Stimulated activated CD4-positive, alpha-beta T cell treated with anti-CD3 and anti-CD28 coated beads, Interleukin-2, amount 100 ng/mL, for 4 hours (primary cell): ENCODE results near the gene ZBTB32.
"Not testable (repeated sequence)": the region's sequence is repeated elsewhere in the genome, so short reads cannot be mapped to it uniquely, and the experiment has no call there.

Experiments used
- DNase-seq: peaks from one replicate; pipeline ENCODE4 v3.0.0-alpha.2; 2020; ENCODE audit warnings: low read depth

The ZBTB32 gene

GRCh38 chr19:35704218-35704617 is at the start of gene ZBTB32:
Gene ZBTB32 (plus strand): TSS chr19:35704558. CDS start chr19:35714627, 10,069 bp downstream.
- no peak for DNase-seq

- DNase-seq = not testable (repeated sequence)
Observed at GRCh38 chr19:35654828-35655227, 49.5 kb upstream of the ZBTB32 start.

GRCh38 chr19:35655600-35655999 is 48.8 kb upstream of the ZBTB32 start:
- DNase-seq = no peak

- DNase-seq = no peak
Observed at GRCh38 chr19:35656700-35657099, 47.7 kb upstream of the ZBTB32 start.

- DNase-seq = no peak
Observed at GRCh38 chr19:35657904-35658700, 46.3 kb upstream of the ZBTB32 start.

GRCh38 chr19:35661995-35662340 is 42.4 kb upstream of the ZBTB32 start:
- DNase-seq = no peak

- DNase-seq = no peak
Observed at GRCh38 chr19:35663981-35664380, 40.4 kb upstream of the ZBTB32 start.

GRCh38 chr19:35665157-35665556 is 39.2 kb upstream of the ZBTB32 start:
- DNase-seq = no peak

GRCh38 chr19:35665604-35666003 is 38.8 kb upstream of the ZBTB32 start:
- no peak for DNase-seq

- no peak for DNase-seq
Observed at GRCh38 chr19:35666251-35666913, 38.0 kb upstream of the ZBTB32 start, which contains the start of gene UPK1A. Gene UPK1A (plus strand): TSS chr19:35666517. CDS start chr19:35666813, 296 bp downstream.

GRCh38 chr19:35669566-35669965 is 34.8 kb upstream of the ZBTB32 start:
- no peak for DNase-seq

GRCh38 chr19:35669974-35670373 is 34.4 kb upstream of the ZBTB32 start:
- no peak for DNase-seq

GRCh38 chr19:35670686-35671085 is 33.7 kb upstream of the ZBTB32 start:
- DNase-seq = no peak

- no peak for DNase-seq
Observed at GRCh38 chr19:35671818-35672217, 32.5 kb upstream of the ZBTB32 start.

GRCh38 chr19:35673121-35673804 is 31.1 kb upstream of the ZBTB32 start:
- DNase-seq = no peak

GRCh38 chr19:35675589-35676140 is 28.7 kb upstream of the ZBTB32 start:
- DNase-seq = no peak

- no peak for DNase-seq
Observed at GRCh38 chr19:35689836-35690235, 14.5 kb upstream of the ZBTB32 start.

GRCh38 chr19:35691106-35691505 is 13.3 kb upstream of the ZBTB32 start:
- DNase-seq = not testable (repeated sequence)

- DNase-seq = no peak
Observed at GRCh38 chr19:35692010-35692409, 12.3 kb upstream of the ZBTB32 start.

- DNase-seq = no peak
Observed at GRCh38 chr19:35693422-35693821, 10.9 kb upstream of the ZBTB32 start.

GRCh38 chr19:35693835-35694599 is 10.3 kb upstream of the ZBTB32 start:
- DNase-seq = peak; percentile 85

- DNase-seq = no peak
Observed at GRCh38 chr19:35695895-35696422, 8.4 kb upstream of the ZBTB32 start.
